GM13977 (cell line): Measurements from ENCODE around the gene JCAD.

Experiments used
- DNase-seq: peaks from one replicate; pipeline ENCODE4 v3.0.0; 2012; ENCODE audit warnings: low spot score
- CTCF ChIP-seq: IDR thresholded peaks from 2 replicates; pipeline ENCODE4 v1.5.1; 2012; ENCODE audit warnings: mild to moderate bottlenecking, control low read depth; ENCODE audit not compliant: insufficient read depth; ENCODE audit errors: extremely low read depth, missing control alignments
- in situ Hi-C: fragments of 300-500 bp; cut with MboI; formaldehyde crosslinking; loops from one replicate; pipeline ENCODE4 v1.12.0; 2022; ENCODE audit warnings: low sequenced_read_pairs, low pct_unique_long_range_greater_than_20kb, mixed read lengths, inconsistent platforms; ENCODE audit not compliant: unreplicated experiment

Gene JCAD

DNA sequence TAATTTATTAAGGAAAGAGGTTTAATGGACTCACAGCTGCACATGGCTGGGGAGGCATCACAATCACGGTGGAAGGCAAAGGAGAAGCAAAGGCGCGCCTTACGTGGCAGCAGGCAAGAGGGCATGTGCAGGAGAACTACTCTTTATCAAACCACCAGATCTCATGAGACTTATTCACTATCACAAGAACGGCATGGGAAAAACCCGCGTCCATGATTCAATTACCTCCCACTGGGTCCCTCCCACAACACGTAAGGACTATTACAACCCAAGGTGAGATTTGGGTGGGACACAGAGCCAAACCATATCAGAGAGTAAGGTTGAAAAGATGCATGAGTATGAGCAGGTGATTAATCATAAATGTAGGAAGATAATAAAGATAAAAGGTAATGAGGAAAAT, 3.2 kb upstream of the JCAD start:
- no peak for TF ChIP-seq CTCF
- no peak for DNase-seq
- in situ Hi-C loops, result no loop called here

GRCh38 chr10:30062090-30062489, 2.7 kb upstream of the JCAD start:
- no peak for TF ChIP-seq CTCF
- no peak for DNase-seq
- in situ Hi-C loops, result no loop called here

DNA sequence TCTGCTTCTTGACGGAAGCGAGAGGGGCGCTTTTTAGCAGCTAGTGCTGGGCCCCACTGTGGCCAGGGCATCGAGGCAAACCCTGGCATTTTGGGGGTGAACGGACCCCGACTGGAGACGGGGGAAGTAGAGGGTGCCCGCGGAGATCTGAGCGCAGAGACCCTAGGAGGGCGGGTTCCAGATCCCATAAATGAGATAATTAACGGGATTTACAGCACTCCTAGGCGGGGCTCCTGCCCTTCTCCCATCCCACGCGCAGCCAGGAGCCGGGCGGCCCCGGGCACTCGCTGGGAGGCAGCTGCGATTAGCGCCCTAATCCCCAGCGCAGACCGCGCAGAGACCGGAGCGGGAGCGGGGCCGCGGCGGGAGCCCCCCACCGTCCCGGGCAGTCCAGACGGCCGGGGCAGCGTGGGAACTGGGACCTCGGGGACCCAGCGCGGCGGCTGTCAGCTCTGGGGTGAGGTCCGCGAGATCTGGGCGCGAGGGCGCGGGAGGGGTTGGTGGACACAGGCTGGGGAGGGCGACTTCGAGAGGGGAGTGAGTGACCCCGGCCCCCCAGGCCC, 735 bp downstream of the JCAD start:
- DNase-seq, result no peak
- TF ChIP-seq CTCF, result no peak
- in situ Hi-C loops, result no loop called here

DNA sequence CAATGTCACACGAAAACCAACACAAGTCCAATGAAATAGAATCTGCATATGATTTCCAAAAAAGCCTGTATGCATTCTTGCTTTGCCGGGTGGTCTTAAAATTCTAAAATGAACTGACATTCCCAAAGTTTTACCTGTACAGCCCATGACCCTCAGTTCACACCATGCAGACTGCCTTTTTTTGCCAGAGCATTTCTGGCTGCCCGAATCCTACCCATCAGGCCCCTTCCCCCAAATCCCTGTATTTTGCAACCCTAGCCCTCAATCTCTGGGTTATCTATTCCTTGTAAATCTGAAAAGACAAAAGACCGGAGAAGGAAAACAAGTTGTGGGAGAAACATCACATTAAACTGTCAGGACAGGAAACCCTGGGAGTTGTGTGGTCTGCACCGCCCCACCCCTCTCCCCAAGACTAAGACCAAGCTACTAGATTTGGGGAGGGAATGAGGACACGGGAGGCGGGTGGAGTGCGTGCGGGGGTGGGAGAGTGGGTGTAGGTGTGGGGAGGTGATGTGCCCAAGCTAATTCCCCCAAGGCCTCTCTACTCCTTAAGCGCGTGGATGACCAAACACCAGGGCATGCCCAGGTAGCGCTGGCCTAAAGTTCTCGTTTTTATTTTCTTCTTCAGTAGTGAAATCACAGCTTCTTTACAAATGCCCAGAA, 1.4 kb downstream of the JCAD start:
- DNase-seq, result no peak
- in situ Hi-C loops, result no loop called here
- no peak for TF ChIP-seq CTCF

DNA sequence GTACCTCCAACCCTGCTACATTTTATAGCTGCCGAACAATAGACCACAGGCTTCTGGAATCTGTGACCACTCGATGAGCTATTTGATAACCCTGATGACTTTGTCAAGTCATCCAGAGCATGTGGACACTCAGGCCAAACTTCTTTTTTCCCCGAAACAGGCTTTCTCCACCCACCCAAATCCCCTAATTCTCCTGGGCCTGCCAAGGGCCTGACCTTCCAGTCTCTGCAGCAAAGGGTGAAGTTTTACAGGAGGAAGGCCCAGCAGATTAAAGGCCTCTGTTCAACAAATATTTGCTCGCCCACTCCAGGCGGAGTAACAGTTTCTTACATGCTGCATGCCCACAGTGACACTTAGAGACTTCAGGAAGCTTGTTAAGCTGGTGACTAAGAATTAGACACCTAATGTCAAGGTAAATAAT, 2.0 kb downstream of the JCAD start:
- in situ Hi-C loops, result no loop called here
- no peak for TF ChIP-seq CTCF

GRCh38 chr10:30056767-30057355, 2.5 kb downstream of the JCAD start:
- TF ChIP-seq CTCF, result no peak
- in situ Hi-C loops, result no loop called here
- no peak for DNase-seq

More for the DNA sequence above, 2.0 kb downstream of the JCAD start:
- no peak for DNase-seq
